Measurements from ENCODE around the gene HES4.
A peak's percentile ranks its signal among the peaks of the same experiment; 100 is the strongest.
"Not testable (repeated sequence)": the region's sequence is repeated elsewhere in the genome, so short reads cannot be mapped to it uniquely, and the experiment has no call there.

HES4 gene

DNA sequence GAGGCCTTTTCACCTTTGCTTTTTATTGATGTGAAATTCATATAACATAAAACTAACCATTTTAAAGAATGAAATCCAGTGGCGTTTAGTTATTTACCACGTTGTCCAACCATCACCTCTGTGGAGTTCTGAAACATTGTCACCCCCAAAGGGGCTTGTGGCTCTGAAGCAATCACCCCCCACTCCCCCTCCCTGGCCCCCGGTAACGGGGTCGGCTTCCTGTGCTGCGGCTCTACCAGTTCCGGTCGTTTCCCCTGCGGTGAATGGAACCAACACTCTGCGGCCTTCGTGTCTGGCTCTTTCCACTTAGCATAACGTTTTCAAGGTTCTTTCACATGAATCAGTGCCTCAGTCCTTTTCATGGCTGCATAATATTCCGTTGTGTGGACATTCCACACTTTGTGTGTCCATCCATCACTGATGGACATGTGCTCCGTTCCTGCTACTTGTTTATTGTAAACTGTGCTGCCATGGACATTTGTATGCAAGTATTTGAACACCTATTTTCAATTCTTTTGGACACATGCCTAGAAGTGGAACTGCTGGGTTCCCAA, 11.6 kb upstream of the HES4 start:
- H3K36me3 ChIP-seq (ENCODE audit: control insufficient read depth in 2 of 2, insufficient read depth in 1 of 2, low read length in 2 of 2): peaks cover 3 to 4% of the 10 kb centered on the region in 2 experiments; a peak in 2 of 3 replicates
- no peak overlapping the region for H3K27ac ChIP-seq (ENCODE audit: extremely low read depth, low read depth, low read length)
- H3K4me1 ChIP-seq (ENCODE audit: control insufficient read depth, insufficient read depth, low read length): no peaks in the 10 kb centered on the region
- ChIA-PET POLR2A (no interaction called here), CTCF (no interaction called here)
- no peak overlapping the region for H3K4me3 ChIP-seq (ENCODE audit: low read depth, low read length)
- no peaks in the 10 kb centered on the region for H3K9me3 ChIP-seq (ENCODE audit: control insufficient read depth, insufficient read depth, low read depth, low read length)
- TF ChIP-seq, protein P1, sequence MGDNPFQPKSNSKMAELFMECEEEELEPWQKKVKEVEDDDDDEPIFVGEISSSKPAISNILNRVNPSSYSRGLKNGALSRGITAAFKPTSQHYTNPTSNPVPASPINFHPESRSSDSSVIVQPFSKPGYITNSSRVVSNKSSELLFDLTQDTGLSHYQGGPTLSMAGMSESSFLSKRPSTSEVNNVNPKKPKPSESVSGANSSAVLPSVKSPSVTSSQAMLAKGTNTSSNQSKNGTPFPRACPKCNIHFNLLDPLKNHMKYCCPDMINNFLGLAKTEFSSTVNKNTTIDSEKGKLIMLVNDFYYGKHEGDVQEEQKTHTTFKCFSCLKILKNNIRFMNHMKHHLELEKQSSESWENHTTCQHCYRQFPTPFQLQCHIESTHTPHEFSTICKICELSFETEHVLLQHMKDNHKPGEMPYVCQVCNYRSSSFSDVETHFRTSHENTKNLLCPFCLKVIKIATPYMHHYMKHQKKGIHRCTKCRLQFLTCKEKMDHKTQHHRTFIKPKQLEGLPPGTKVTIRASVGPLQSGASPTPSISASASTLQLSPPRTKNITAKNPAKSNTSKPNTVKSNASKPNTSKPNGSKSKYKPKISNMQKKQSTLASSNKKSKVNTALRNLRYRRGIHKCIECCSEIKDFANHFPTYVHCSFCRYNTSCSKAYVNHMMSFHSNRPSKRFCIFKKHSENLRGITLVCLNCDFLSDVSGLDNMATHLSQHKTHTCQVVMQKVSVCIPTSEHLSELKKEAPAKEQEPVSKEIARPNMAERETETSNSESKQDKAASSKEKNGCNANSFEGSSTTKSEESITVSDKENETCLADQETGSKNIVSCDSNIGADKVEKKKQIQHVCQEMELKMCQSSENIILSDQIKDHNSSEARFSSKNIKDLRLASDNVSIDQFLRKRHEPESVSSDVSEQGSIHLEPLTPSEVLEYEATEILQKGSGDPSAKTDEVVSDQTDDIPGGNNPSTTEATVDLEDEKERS (tag by site-specific recombination; IDR thresholded peaks at IDR 0.05): peak; percentile 30; the same call in 1 of the 2 replicates
- TF ChIP-seq, protein P2, sequence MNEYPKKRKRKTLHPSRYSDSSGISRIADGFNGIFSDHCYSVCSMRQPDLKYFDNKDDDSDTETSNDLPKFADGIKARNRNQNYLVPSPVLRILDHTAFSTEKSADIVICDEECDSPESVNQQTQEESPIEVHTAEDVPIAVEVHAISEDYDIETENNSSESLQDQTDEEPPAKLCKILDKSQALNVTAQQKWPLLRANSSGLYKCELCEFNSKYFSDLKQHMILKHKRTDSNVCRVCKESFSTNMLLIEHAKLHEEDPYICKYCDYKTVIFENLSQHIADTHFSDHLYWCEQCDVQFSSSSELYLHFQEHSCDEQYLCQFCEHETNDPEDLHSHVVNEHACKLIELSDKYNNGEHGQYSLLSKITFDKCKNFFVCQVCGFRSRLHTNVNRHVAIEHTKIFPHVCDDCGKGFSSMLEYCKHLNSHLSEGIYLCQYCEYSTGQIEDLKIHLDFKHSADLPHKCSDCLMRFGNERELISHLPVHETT (tag by site-specific recombination; IDR thresholded peaks at IDR 0.05): peak; percentile 52; the same call in 1 of the 2 replicates
- TF ChIP-seq ZFHX2 (tag by site-specific recombination; conservative IDR thresholded peaks at IDR 0.05) (no peak), ZNF24 (tag by site-specific recombination; IDR thresholded peaks at IDR 0.05) (peak; percentile 57; the same call in 1 of the 2 replicates), ZNF146 (tag by site-specific recombination; IDR thresholded peaks at IDR 0.05) (peak; percentile 100)
- TF ChIP-seq, protein P3, sequence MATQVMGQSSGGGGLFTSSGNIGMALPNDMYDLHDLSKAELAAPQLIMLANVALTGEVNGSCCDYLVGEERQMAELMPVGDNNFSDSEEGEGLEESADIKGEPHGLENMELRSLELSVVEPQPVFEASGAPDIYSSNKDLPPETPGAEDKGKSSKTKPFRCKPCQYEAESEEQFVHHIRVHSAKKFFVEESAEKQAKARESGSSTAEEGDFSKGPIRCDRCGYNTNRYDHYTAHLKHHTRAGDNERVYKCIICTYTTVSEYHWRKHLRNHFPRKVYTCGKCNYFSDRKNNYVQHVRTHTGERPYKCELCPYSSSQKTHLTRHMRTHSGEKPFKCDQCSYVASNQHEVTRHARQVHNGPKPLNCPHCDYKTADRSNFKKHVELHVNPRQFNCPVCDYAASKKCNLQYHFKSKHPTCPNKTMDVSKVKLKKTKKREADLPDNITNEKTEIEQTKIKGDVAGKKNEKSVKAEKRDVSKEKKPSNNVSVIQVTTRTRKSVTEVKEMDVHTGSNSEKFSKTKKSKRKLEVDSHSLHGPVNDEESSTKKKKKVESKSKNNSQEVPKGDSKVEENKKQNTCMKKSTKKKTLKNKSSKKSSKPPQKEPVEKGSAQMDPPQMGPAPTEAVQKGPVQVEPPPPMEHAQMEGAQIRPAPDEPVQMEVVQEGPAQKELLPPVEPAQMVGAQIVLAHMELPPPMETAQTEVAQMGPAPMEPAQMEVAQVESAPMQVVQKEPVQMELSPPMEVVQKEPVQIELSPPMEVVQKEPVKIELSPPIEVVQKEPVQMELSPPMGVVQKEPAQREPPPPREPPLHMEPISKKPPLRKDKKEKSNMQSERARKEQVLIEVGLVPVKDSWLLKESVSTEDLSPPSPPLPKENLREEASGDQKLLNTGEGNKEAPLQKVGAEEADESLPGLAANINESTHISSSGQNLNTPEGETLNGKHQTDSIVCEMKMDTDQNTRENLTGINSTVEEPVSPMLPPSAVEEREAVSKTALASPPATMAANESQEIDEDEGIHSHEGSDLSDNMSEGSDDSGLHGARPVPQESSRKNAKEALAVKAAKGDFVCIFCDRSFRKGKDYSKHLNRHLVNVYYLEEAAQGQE (tag by site-specific recombination; IDR thresholded peaks at IDR 0.05): no peak
- TF ChIP-seq, protein P4, sequence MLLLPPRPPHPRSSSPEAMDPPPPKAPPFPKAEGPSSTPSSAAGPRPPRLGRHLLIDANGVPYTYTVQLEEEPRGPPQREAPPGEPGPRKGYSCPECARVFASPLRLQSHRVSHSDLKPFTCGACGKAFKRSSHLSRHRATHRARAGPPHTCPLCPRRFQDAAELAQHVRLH (tag by site-specific recombination; IDR thresholded peaks at IDR 0.05): peak; percentile 88

DNA sequence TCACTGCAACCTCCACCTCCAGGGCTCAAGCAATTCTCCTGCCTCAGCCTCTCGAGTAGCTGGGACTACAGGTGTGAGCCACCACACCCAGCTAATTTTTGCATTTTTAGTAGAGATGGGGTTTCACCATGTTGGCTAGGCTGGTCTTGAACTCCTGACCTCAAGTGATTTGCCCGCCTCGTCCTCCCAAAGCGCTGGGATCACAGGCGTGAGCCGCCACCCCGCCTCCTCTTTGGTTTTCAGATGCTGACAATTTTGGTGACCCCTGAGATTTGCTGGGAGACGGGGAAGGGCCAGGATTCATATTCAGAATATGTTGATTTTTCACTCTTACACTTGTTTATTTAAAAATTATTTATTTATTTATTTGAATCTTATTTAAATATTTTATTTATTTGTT, 10.2 kb upstream of the HES4 start:
- CTCF ChIA-PET: interaction anchor here (0.6 kb wide), 1 partner anchor 360 kb away, joined by 3 read pairs; no protein-coding TSS in a partner anchor
- H3K9me3 ChIP-seq (ENCODE audit: control insufficient read depth, insufficient read depth, low read depth, low read length); H3K4me1 ChIP-seq (ENCODE audit: control insufficient read depth, insufficient read depth, low read length); H3K4me3 ChIP-seq (ENCODE audit: low read depth, low read length); H3K27ac ChIP-seq (ENCODE audit: extremely low read depth, low read depth, low read length); H3K36me3 ChIP-seq (ENCODE audit: control insufficient read depth in 2 of 2, insufficient read depth in 1 of 2, low read length in 2 of 2); POLR2A ChIA-PET: not testable (repeated sequence)

DNA sequence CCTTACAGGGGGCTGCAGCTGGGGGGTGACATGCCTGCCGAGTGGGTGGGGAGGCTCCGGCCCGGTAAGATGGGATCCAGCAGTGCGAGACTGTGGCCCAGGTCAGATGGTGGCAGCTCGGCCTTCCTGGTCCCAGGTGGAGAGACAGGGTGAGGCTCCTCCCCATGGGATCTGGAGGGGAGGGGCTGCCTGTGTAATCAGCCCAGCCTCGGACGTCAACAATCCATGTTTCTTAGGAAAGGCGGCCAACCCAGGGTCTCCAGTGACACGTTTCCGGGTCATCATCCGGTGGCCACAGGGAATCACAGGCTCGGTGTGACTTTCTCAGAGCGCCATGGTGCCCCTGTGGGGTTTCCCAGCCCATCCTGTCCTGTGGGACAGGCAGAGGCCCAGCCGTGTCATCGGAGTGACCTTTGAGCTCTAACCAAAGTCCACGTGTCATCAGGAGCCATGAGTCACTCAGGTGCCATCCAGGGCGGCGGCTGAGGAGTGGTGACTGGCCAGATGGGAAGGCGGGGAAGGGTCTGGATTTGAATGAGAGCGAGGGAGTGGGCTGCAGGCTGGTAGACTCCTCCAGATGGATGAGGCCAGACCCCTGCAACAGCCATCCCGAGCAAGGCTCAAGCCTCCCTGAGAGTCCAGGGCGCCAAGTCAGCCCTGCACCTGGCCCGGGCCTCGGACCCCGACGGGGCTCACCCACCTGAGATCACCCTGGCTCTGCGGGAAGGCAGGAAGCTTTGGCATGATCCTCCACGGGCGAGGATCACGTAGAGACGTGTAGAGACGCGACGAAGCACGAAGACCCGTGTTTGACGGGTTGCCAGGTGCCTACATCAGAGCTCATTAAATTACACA, 6.6 kb upstream of the HES4 start:
- peaks cover 3 to 21% of the 10 kb centered on the region in 2 experiments; a peak in 2 of 3 replicates for H3K36me3 ChIP-seq (ENCODE audit: control insufficient read depth in 2 of 2, insufficient read depth in 1 of 2, low read length in 2 of 2)
- no peak overlapping the region for H3K27ac ChIP-seq (ENCODE audit: extremely low read depth, low read depth, low read length)
- H3K9me3 ChIP-seq (ENCODE audit: control insufficient read depth, insufficient read depth, low read depth, low read length): no peaks in the 10 kb centered on the region
- H3K4me3 ChIP-seq (ENCODE audit: low read depth, low read length): no peak overlapping the region
- no peaks in the 10 kb centered on the region for H3K4me1 ChIP-seq (ENCODE audit: control insufficient read depth, insufficient read depth, low read length)
- ChIA-PET POLR2A (interaction anchor here (1.1 to 1.3 kb wide), 3 partner anchors 9 to 44 kb away, joined by 3 read pairs; partner anchors contain the start of gene AGRN), CTCF (interaction anchor here (0.6 to 1.1 kb wide), 5 partner anchors 9 to 94 kb away, joined by 3 to 5 read pairs (median 4); partner anchors contain the start of gene AGRN)
- TF ChIP-seq ZNF791 (tag by site-specific recombination; IDR thresholded peaks at IDR 0.05) (no peak), ZNF660 (tag by site-specific recombination; IDR thresholded peaks at IDR 0.05) (0 out of 2 replicates have a peak, but pooled peaks have one; percentile 9), ZNF624 (tag by site-specific recombination; IDR thresholded peaks at IDR 0.05) (no peak), ZNF514 (tag by site-specific recombination; IDR thresholded peaks at IDR 0.05) (no peak), ZNF629 (tag by site-specific recombination; IDR thresholded peaks at IDR 0.05) (0 out of 2 replicates have a peak, but pooled peaks have one; percentile 28), ZXDB (tag by site-specific recombination; IDR thresholded peaks at IDR 0.05) (peak; percentile 30; the same call in 1 of the 2 replicates), SALL2 (tag by site-specific recombination; IDR thresholded peaks at IDR 0.05; ENCODE audit: borderline replicate concordance) (no peak), ZNF785 (tag by site-specific recombination; IDR thresholded peaks at IDR 0.05) (no peak), OSR2 (tag by site-specific recombination; IDR thresholded peaks at IDR 0.05) (no peak), ZNF549 (tag by site-specific recombination; IDR thresholded peaks at IDR 0.05) (no peak), ZNF16 (tag by site-specific recombination; IDR thresholded peaks at IDR 0.05; ENCODE audit: low read depth) (no peak), ZNF610 (tag by site-specific recombination; IDR thresholded peaks at IDR 0.05; ENCODE audit: borderline replicate concordance) (no peak)

All from HEK293 (cell line).